Right cardiac atrium (tissue), 5 donors: Measurements from ENCODE around the gene TSSK3. TPM values are rescaled to one million over a fixed set of nuclear protein-coding genes. Genes with fewer than 3 reads are reported as not detected.
"Not testable (repeated sequence)": the region's sequence is repeated elsewhere in the genome, so short reads cannot be mapped to it uniquely, and the experiment has no call there.

Source experiments
- ATAC-seq, 2 donors: fragments of 200-7000 bp; cut with Tn5 transposase; one replicate each; pipeline versions ENCODE4 v1.8.0 to v1.9.1; 2020; ENCODE audit warnings: moderate library complexity in 2 of 2, mild to moderate bottlenecking in 1 of 2
- DNase-seq, 3 donors: peaks; one replicate each; pipeline ENCODE4 v3.0.0-alpha.2; 2020
- H3K27ac ChIP-seq: one replicate; pipeline ENCODE4 v1.5.1; 2013; ENCODE audit warnings: mild to moderate bottlenecking, low read length, control low read depth, moderate library complexity
- H3K27me3 ChIP-seq: one replicate; pipeline ENCODE4 v1.6.1; 2013; ENCODE audit not compliant: control insufficient read depth, insufficient read depth
- H3K4me1 ChIP-seq: one replicate; pipeline ENCODE4 v1.6.1; 2013; ENCODE audit warnings: low read length; ENCODE audit not compliant: control insufficient read depth, insufficient read depth
- H3K4me3 ChIP-seq: one replicate; pipeline ENCODE4 v1.5.1; 2013; ENCODE audit warnings: low read length, control low read depth
- H3K9me3 ChIP-seq: one replicate; pipeline ENCODE4 v1.6.1; 2013; ENCODE audit warnings: low read length; ENCODE audit not compliant: control insufficient read depth
- WGBS: extraction: QIAGEN DNeasy Blood & Tissue Kit; methylation state at CpG from one replicate; pipeline ENCODE4 v1.1.7; 2013; 5-methylcytosine and 5-hydroxymethylcytosine counted together
- intact Hi-C, 4 donors: fragments of 100-400 bp; cut with DNase I; formaldehyde crosslinking; loops; one replicate each; pipeline versions ENCODE4 v1.11.0 to v1.14.0; 2022 to 2023
- polyA plus RNA-seq: library from polyadenylated mRNA; stranded (reverse); fragments of 200-250 nt; gene quantifications from one replicate; pipeline ENCODE4 v1.2.3, GENCODE V29; 2013
- total RNA-seq, 4 donors: library from RNA; stranded (reverse); fragmentation: NEBNext Ultra II Directional; extraction: Animal tissue kit (Norgen Biotek cat#: 25700); gene quantifications; one replicate each; pipeline ENCODE4 v1.2.1, GENCODE V29; 2021
- donor health status: healthy with polysubstance abuse.
- donor health status: DM: no; HTN: yes; CAD: no.
- donor health status: DM: no; HTN: no; CAD: no.
- donor health status: DM: no; HTN: yes; CAD: no; lungs with severe emphysema.
- donor health status: DM: yes; HTN: yes; CAD: no.

TSSK3 gene
- total and polyA plus RNA-seq, 5 donors, result 1.1 to 2.7 (median 1.5) TPM

- Histone ChIP-seq H3K4me3 (no peak overlapping the region), H3K4me1 (peaks cover 20% of the 10 kb centered on the region), H3K9me3 (no peaks in the 10 kb centered on the region), H3K27me3 (no peaks in the 10 kb centered on the region), H3K27ac (peak overlapping the region; percentile 81)
- ATAC-seq (no peak), DNase-seq (peak; percentile 72 to 85 (median 74))
- 58% methylated on average over 2 of the region's 2 CpGs for WGBS
- intact Hi-C loops, result no loop called here
These were observed 9.4 kb upstream of the TSSK3 start for GRCh38 chr1:32352831-32353383.

- DNase-seq (peak; percentile 75 to 83 (median 83)), ATAC-seq (peak; percentile 20 to 47)
- Histone ChIP-seq H3K27me3 (no peaks in the 10 kb centered on the region), H3K4me1 (peaks cover 18% of the 10 kb centered on the region), H3K4me3 (no peak overlapping the region), H3K9me3 (no peaks in the 10 kb centered on the region), H3K27ac (peak overlapping the region; percentile 81)
- intact Hi-C loops, result no loop called here
- WGBS, result 39% methylated on average over 2 of the region's 2 CpGs
These were observed 8.9 kb upstream of the TSSK3 start for GRCh38 chr1:32353431-32353830.

GRCh38 chr1:32353886-32354570 is 8.3 kb upstream of the TSSK3 start:
- H3K27me3 ChIP-seq, result no peaks in the 10 kb centered on the region
- intact Hi-C loops, result no loop called here
- WGBS, result 21% methylated on average over 2 of the region's 2 CpGs
- H3K4me3 ChIP-seq, result no peak overlapping the region
- peak overlapping the region; percentile 81 for H3K27ac ChIP-seq
- DNase-seq (peak; percentile 88 to 93 (median 88)), ATAC-seq (peak; percentile 38 to 54)
- H3K9me3 ChIP-seq, result no peaks in the 10 kb centered on the region
- peaks cover 15% of the 10 kb centered on the region for H3K4me1 ChIP-seq

GRCh38 chr1:32355778-32356177 is 6.6 kb upstream of the TSSK3 start:
- H3K9me3 ChIP-seq, ATAC-seq, DNase-seq, H3K27ac ChIP-seq, H3K4me3 ChIP-seq, intact Hi-C loops, H3K27me3 ChIP-seq: not testable (repeated sequence)
- peaks cover 13% of the 10 kb centered on the region for H3K4me1 ChIP-seq
- 90% methylated on average over 6 of the region's 6 CpGs for WGBS

GRCh38 chr1:32356478-32356877 is 5.9 kb upstream of the TSSK3 start:
- intact Hi-C loops, result no loop called here
- no peaks in the 10 kb centered on the region for H3K9me3 ChIP-seq
- WGBS, result 97% methylated on average over 1 of the region's 1 CpG
- DNase-seq, result no peak
- no peak overlapping the region for H3K4me3 ChIP-seq
- no peak for ATAC-seq
- H3K4me1 ChIP-seq, result peaks cover 13% of the 10 kb centered on the region
- H3K27ac ChIP-seq, result no peak overlapping the region
- H3K27me3 ChIP-seq, result no peaks in the 10 kb centered on the region

GRCh38 chr1:32357614-32358013 is 4.7 kb upstream of the TSSK3 start:
- ATAC-seq (no peak), DNase-seq (no peak)
- no peak overlapping the region for H3K27ac ChIP-seq
- H3K4me3 ChIP-seq, result no peak overlapping the region
- no peaks in the 10 kb centered on the region for H3K27me3 ChIP-seq
- no peaks in the 10 kb centered on the region for H3K9me3 ChIP-seq
- H3K4me1 ChIP-seq, result peaks cover 9% of the 10 kb centered on the region
- 66% methylated on average over 6 of the region's 6 CpGs for WGBS
- intact Hi-C loops, result no loop called here

GRCh38 chr1:32358435-32358834 is 3.9 kb upstream of the TSSK3 start:
- no peak for DNase-seq
- no peak overlapping the region for H3K27ac ChIP-seq
- H3K27me3 ChIP-seq, result no peaks in the 10 kb centered on the region
- no peak overlapping the region for H3K4me3 ChIP-seq
- no peak for ATAC-seq
- intact Hi-C loops, result no loop called here
- no peaks in the 10 kb centered on the region for H3K9me3 ChIP-seq
- H3K4me1 ChIP-seq, result peaks cover 2% of the 10 kb centered on the region
- 83% methylated on average over 3 of the region's 3 CpGs for WGBS

GRCh38 chr1:32361308-32361673 is 1.0 kb upstream of the TSSK3 start:
- ATAC-seq (peak in 1 of 2 donors; percentile 5), DNase-seq (no peak)
- no peak overlapping the region for H3K27ac ChIP-seq
- H3K4me1 ChIP-seq, result no peaks in the 10 kb centered on the region
- H3K9me3 ChIP-seq, result no peaks in the 10 kb centered on the region
- H3K4me3 ChIP-seq, result no peak overlapping the region
- WGBS, result 54% methylated on average over 35 of the region's 35 CpGs
- no peaks in the 10 kb centered on the region for H3K27me3 ChIP-seq
- intact Hi-C loops, result no loop called here

- intact Hi-C loops, result no loop called here
- H3K27me3 ChIP-seq, result no peaks in the 10 kb centered on the region
- 2% methylated on average over 91 of the region's 91 CpGs for WGBS
- peak; percentile 71 to 91 (median 86) for DNase-seq
- no peaks in the 10 kb centered on the region for H3K9me3 ChIP-seq
- peak overlapping the region; percentile 4 for H3K4me3 ChIP-seq
- H3K4me1 ChIP-seq, result no peaks in the 10 kb centered on the region
- peak; percentile 76 for ATAC-seq
- no peak overlapping the region for H3K27ac ChIP-seq
These were observed 465 bp upstream of the TSSK3 start for GRCh38 chr1:32361674-32362473.

GRCh38 chr1:32363713-32364112 is 1.4 kb downstream of the TSSK3 start:
- Histone ChIP-seq H3K4me1 (no peaks in the 10 kb centered on the region), H3K9me3 (no peaks in the 10 kb centered on the region), H3K4me3 (no peak overlapping the region), H3K27ac (no peak overlapping the region), H3K27me3 (no peaks in the 10 kb centered on the region)
- 93% methylated on average over 12 of the region's 12 CpGs for WGBS
- intact Hi-C loops, result no loop called here
- no peak for DNase-seq
- no peak for ATAC-seq

GRCh38 chr1:32364836-32365235 is 2.5 kb downstream of the TSSK3 start:
- WGBS, result 86% methylated on average over 5 of the region's 5 CpGs
- H3K27ac ChIP-seq, result no peak overlapping the region
- no peaks in the 10 kb centered on the region for H3K27me3 ChIP-seq
- H3K4me1 ChIP-seq, result no peaks in the 10 kb centered on the region
- no peaks in the 10 kb centered on the region for H3K9me3 ChIP-seq
- intact Hi-C loops, result no loop called here
- no peak for DNase-seq
- H3K4me3 ChIP-seq, result no peak overlapping the region
- ATAC-seq, result no peak
